ENCODE results near the gene JAZF1.

Gene JAZF1

DNA sequence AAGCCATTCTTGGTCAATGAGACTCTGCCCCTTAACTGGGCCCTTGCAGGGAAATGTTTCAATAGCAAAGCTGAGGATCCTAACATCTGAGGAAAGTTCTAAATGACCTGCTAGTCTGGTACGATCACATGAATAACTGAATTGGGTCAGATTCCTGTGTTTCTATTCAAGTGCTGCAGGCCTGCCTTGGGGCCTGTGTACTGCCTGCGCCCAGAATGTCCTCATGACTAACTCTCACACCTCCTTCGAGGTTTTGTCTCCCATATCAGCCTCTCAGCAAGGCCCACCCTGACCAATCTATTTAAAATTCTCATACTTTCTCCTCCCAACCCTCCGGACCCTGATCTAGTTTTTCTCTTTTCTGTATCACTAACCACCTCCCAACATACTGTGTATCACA lies 4.4 kb downstream of the JAZF1 start:
- no peak overlapping the region for H3K4me3 ChIP-seq (ENCODE audit: low read depth, low read length)
- no peak for DNase-seq (ENCODE audit: low read depth)
- TF ChIP-seq, protein P1, sequence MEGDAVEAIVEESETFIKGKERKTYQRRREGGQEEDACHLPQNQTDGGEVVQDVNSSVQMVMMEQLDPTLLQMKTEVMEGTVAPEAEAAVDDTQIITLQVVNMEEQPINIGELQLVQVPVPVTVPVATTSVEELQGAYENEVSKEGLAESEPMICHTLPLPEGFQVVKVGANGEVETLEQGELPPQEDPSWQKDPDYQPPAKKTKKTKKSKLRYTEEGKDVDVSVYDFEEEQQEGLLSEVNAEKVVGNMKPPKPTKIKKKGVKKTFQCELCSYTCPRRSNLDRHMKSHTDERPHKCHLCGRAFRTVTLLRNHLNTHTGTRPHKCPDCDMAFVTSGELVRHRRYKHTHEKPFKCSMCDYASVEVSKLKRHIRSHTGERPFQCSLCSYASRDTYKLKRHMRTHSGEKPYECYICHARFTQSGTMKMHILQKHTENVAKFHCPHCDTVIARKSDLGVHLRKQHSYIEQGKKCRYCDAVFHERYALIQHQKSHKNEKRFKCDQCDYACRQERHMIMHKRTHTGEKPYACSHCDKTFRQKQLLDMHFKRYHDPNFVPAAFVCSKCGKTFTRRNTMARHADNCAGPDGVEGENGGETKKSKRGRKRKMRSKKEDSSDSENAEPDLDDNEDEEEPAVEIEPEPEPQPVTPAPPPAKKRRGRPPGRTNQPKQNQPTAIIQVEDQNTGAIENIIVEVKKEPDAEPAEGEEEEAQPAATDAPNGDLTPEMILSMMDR (IDR thresholded peaks at IDR 0.05; ENCODE audit: low read depth, low read length, missing control alignments): no peak

DNA sequence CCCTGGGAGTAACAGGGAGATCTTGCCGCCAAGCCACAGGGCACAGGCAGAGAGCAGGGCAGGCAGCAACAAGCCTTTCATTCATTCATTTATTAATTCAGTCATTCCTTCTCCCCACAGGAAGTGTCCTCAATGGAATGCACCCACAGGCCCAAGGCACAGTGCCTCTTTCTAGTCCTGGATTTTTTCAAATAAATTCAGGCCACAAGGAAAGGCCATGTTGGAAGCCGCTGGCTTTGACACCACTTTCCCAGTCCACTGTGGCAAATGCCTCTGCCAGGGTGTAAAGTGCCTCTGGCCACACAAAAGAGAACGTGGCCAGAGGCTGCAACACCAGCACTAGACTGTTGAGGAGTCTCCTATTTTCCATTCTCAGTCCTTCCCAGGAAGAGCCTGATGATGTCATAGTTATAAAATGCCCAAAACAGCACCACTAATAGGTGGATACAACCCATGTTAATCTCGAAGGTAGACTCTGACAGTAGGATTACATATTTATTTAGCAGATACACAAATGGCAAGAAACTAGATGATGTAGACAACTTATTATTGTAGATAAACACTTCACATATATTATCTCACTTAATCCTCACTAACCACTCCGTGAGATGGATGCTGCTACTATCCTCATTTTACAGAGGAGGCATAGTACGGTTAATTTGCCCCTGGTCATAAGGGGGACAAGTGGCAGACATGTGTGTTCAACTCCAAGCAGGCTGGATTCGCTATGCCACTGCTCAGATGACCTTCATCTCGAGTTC lies 5.5 kb downstream of the JAZF1 start:
- TF ChIP-seq, protein P1 (IDR thresholded peaks at IDR 0.05; ENCODE audit: low read depth, low read length, missing control alignments): no peak
- no peak overlapping the region for H3K4me3 ChIP-seq (ENCODE audit: low read depth, low read length)
- no peak for DNase-seq (ENCODE audit: low read depth)

DNA sequence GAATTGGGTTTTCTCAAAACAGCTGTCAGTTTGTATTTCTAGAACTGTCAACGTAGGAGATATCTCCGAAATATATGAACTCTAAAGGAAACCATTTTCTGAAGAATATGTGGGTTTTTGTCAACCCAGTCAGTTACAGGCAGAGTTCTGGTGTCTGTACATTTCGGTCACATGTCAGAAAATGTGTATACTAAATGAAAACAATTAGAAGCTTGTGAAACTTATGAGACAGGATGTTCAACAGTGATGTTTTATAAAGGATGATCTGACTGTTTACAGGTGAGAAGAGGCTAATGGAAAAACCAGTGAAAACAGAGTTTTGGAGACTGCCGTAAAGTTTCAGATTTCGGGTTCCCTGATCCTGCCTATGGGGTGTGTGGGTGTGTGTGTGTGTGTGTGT lies 6.2 kb downstream of the JAZF1 start:
- TF ChIP-seq, protein P1 (IDR thresholded peaks at IDR 0.05; ENCODE audit: low read depth, low read length, missing control alignments): no peak
- DNase-seq (ENCODE audit: low read depth): no peak
- H3K4me3 ChIP-seq (ENCODE audit: low read depth, low read length): no peak overlapping the region

DNA sequence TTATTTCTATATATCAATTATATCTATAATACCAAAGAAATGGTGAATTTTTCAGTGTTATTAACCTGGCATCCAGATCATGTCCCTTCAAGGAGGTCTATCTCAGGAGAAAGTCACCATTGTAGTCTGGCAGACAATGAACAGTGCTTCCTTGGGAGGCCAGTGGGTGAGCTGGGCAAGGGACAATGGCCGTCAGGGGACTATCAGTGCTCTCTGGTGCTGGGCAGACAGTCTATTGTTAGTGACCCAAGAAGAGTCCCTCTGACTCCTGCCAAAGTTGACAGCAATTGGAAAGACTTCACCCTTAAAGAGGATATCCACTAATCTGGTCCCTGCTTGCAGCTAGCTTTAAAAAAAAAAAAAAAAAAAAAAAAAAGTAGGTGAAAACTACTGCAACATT lies 7.1 kb downstream of the JAZF1 start:
- TF ChIP-seq, protein P1 (IDR thresholded peaks at IDR 0.05; ENCODE audit: low read depth, low read length, missing control alignments): no peak
- no peak for DNase-seq (ENCODE audit: low read depth)

DNA sequence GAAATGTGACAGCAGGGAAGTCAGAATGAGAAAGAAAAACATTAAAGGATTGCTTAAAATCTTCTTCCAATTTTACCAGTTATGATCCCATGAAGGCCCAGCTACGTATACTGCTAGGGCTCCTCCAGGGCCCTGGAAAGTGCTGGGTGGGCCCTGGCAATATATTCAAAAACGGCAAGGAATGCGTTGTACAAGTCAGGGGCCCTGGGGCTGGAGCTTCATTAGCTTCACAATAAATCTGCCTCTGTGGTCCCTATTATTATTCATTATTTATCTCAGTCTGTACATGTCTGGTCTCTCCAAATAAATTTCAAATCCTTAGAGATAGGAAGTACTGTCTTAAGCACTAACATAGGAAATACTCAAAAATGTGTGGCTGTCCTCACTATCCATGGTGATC lies 7.6 kb downstream of the JAZF1 start:
- H3K4me3 ChIP-seq (ENCODE audit: low read depth, low read length): no peak overlapping the region
- TF ChIP-seq, protein P1 (IDR thresholded peaks at IDR 0.05; ENCODE audit: low read depth, low read length, missing control alignments): no peak
- no peak for DNase-seq (ENCODE audit: low read depth)

More for the DNA sequence above, 7.1 kb downstream of the JAZF1 start:
- no peak overlapping the region for H3K4me3 ChIP-seq (ENCODE audit: low read depth, low read length)

DNA sequence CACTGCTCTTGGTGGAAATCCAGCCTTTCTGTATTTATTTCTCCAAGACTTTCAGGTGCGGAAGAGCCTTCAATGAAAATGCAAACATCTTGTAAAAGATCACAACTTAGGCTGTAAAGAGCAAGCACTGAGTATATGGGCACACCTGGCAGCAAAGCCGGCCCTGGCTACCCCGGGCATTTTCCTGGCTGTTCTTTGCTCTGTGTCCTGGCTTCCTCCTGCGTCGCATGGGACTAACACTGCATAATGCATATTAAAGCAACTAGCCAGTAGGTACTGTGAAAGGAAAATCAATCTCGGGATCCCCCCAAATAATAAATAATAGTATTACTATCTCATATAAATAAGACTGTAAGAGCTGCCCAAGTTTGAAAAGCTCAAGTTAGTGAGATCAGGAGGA lies 9.9 kb downstream of the JAZF1 start:
- no peak overlapping the region for H3K4me3 ChIP-seq (ENCODE audit: low read depth, low read length)
- TF ChIP-seq, protein P1 (IDR thresholded peaks at IDR 0.05; ENCODE audit: low read depth, low read length, missing control alignments): no peak
- DNase-seq (ENCODE audit: low read depth): no peak

DNA sequence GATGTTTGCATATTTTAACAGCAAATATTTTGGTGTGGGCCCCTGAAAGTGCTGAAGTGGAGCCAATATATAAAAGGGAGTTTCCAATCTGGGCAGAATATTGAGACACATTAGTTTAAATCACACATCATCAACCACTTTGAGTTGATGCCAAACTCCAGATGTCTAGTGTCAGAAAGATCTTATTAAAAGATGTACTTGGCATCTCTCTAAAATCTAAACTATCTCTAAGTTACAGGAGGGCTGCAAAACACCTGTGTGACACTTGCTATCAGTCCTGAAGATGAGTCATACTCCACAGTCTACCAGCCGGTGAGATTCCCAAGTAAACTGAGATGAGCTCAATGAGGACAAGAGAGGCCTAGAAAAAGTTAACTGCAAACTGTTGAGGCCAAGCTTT lies 11.4 kb downstream of the JAZF1 start:
- no peak for DNase-seq (ENCODE audit: low read depth)
- TF ChIP-seq, protein P1 (IDR thresholded peaks at IDR 0.05; ENCODE audit: low read depth, low read length, missing control alignments): no peak
- H3K4me3 ChIP-seq (ENCODE audit: low read depth, low read length): no peak overlapping the region
